Measurements from ENCODE around the gene SUMO2. TPM values are rescaled to one million over a fixed set of nuclear protein-coding genes. Genes with fewer than 3 reads are reported as not detected.

The SUMO2 gene
- total and polyA plus RNA-seq, 2 of the 13 experiments (the other 11 are each of a cell fraction or from before 2014, with no cell fraction given) = 337 to 553 TPM

- TF ChIP-seq ZNF484 (CRISPR knock-in tag; IDR thresholded peaks at IDR 0.05; ENCODE audit: borderline replicate concordance, low read depth) (no peak), FOXA1 (IDR thresholded peaks at IDR 0.05) (no peak), FOXA1 (CRISPR knock-in tag; IDR thresholded peaks at IDR 0.05) (no peak; the same call in 1 of the 2 replicates), YEATS2 (CRISPR knock-in tag; IDR thresholded peaks at IDR 0.05; ENCODE audit: borderline replicate concordance) (peak; percentile 63), ZBTB40 (IDR thresholded peaks at IDR 0.05) (no peak), ZBTB40 (CRISPR knock-in tag; IDR thresholded peaks at IDR 0.05) (peak; percentile 71), HOXD1 (CRISPR knock-in tag; IDR thresholded peaks at IDR 0.05) (no peak), TRIM22 (IDR thresholded peaks at IDR 0.05) (no peak), SNAI1 (CRISPR knock-in tag; IDR thresholded peaks at IDR 0.05; ENCODE audit: borderline replicate concordance) (peak; percentile 60; the same call in 1 of the 2 replicates), ZFP41 (CRISPR knock-in tag; IDR thresholded peaks at IDR 0.05; ENCODE audit: borderline replicate concordance) (no peak; the same call in 1 of the 2 replicates), HOXA7 (CRISPR knock-in tag; IDR thresholded peaks at IDR 0.05) (no peak), HBP1 (CRISPR knock-in tag; IDR thresholded peaks at IDR 0.05; ENCODE audit: low read depth) (no peak; the same call in 1 of the 2 replicates), ERF (CRISPR knock-in tag; IDR thresholded peaks at IDR 0.05) (peak; percentile 70; the same call in 1 of the 2 replicates), TGIF2 (CRISPR knock-in tag; IDR thresholded peaks at IDR 0.05) (0 out of 2 replicates have a peak, but pooled peaks have one; percentile 29), ZFP36 (IDR thresholded peaks at IDR 0.05; ENCODE audit: borderline replicate concordance, low read depth, low read length, partially characterized antibody) (no peak)
Observed at GRCh38 chr17:75131278-75132017, 51.3 kb downstream of the SUMO2 start, which contains the start of gene NT5C (continued).

Data from HepG2 (cell line).